IMR-90 (cell line): Measurements from ENCODE around the gene SLC35E3. TPM values are rescaled to one million over a fixed set of nuclear protein-coding genes. Genes with fewer than 3 reads are reported as not detected.

ENCODE experiments used
- ATAC-seq: fragments of 200-7000 bp; cut with Tn5 transposase; 2 replicates; pipeline ENCODE4 v1.9.1; 2020; ENCODE audit warnings: low read depth, mild to moderate bottlenecking, moderate library complexity
- BruUV-seq: library from RNA; stranded (reverse); fragments of 400-500 nt; replicated peaks from 2 replicates; lab custom pipeline; 2021; lab: Mats Ljungman, UMichigan
- CTCF ChIA-PET: fragments of 300-600 bp; formaldehyde crosslinking; extraction: SDS; loops from one replicate; lab custom pipeline; 2021; ENCODE audit warnings: antibody characterized with exemption; lab: Yijun Ruan, JAX
- POLR2A ChIA-PET: fragments of 300-600 bp; sonication (Branson Sonifier 250); formaldehyde crosslinking; loops from one replicate; lab custom pipeline; 2022; ENCODE audit warnings: antibody characterized with exemption; ENCODE audit not compliant: unreplicated experiment; lab: Charles Lee
- DNase-seq: peaks from one replicate; pipeline ENCODE4 v3.0.0; 2013
- H2AFZ ChIP-seq: replicated peaks from 2 replicates; pipeline ENCODE3; 2013; ENCODE audit warnings: low read length, mild to moderate bottlenecking; ENCODE audit not compliant: poor library complexity
- H2AK5ac ChIP-seq: 2 replicates; pipeline ENCODE4 v1.6.1; 2013; ENCODE audit warnings: low read depth, low read length, inconsistent platforms
- H2AK9ac ChIP-seq: replicated peaks from 2 replicates; pipeline ENCODE3; 2013; ENCODE audit warnings: mild to moderate bottlenecking, low read depth, low read length, moderate library complexity; ENCODE audit not compliant: poor library complexity
- H2BK120ac ChIP-seq: 2 replicates; pipeline ENCODE4 v1.6.1; 2013; ENCODE audit warnings: low read depth, low read length, inconsistent platforms
- H2BK15ac ChIP-seq: 3 replicates; pipeline ENCODE4 v1.6.1; 2013; ENCODE audit warnings: low read depth, low read length, inconsistent platforms
- H2BK20ac ChIP-seq: 2 replicates; pipeline ENCODE4 v1.6.1; 2013; ENCODE audit warnings: low read depth, mild to moderate bottlenecking, inconsistent platforms, low read length, moderate library complexity
- H2BK5ac ChIP-seq: 2 replicates; pipeline ENCODE4 v1.6.1; 2013; ENCODE audit warnings: mild to moderate bottlenecking, low read depth, low read length, inconsistent platforms; ENCODE audit not compliant: poor library complexity, severe bottlenecking
- H3K14ac ChIP-seq: replicated peaks from 2 replicates; pipeline ENCODE4 v1.6.1; 2013; ENCODE audit warnings: low read depth, low read length, inconsistent platforms
- H3K18ac ChIP-seq: 2 replicates; pipeline ENCODE4 v1.6.1; 2013; ENCODE audit warnings: low read depth, low read length, control low read depth
- H3K23ac ChIP-seq: 2 replicates; pipeline ENCODE4 v1.6.1; 2013; ENCODE audit warnings: low read depth, low read length, inconsistent platforms
- H3K27ac ChIP-seq: 2 replicates; pipeline ENCODE4 v1.5.1; 2013; ENCODE audit warnings: mild to moderate bottlenecking, control low read depth, low read length; ENCODE audit not compliant: insufficient read depth
- H3K27me3 ChIP-seq: 2 replicates; pipeline ENCODE4 v1.6.1; 2013; ENCODE audit warnings: low read length; ENCODE audit not compliant: control insufficient read depth, insufficient read depth
- H3K36me3 ChIP-seq: 2 replicates; pipeline ENCODE4 v1.6.1; 2013; ENCODE audit warnings: low read length, mixed read lengths; ENCODE audit not compliant: control insufficient read depth, insufficient read depth
- H3K4ac ChIP-seq: 2 replicates; pipeline ENCODE4 v1.6.1; 2013; ENCODE audit warnings: low read depth, low read length, inconsistent platforms
- H3K4me1 ChIP-seq: 2 replicates; pipeline ENCODE4 v1.6.1; 2013; ENCODE audit warnings: low read length, mixed read lengths; ENCODE audit not compliant: control insufficient read depth, insufficient read depth
- H3K4me2 ChIP-seq: 2 replicates; pipeline ENCODE4 v1.6.1; 2013; ENCODE audit warnings: low read depth, mild to moderate bottlenecking, control low read depth, low read length, moderate library complexity
- H3K4me3 ChIP-seq: 2 replicates; pipeline ENCODE4 v1.5.1; 2013; ENCODE audit warnings: low read depth, mild to moderate bottlenecking, control low read depth, low read length, moderate library complexity; ENCODE audit not compliant: insufficient read depth
- H3K56ac ChIP-seq: 2 replicates; pipeline ENCODE4 v1.6.1; 2013; ENCODE audit warnings: low read length, inconsistent platforms; ENCODE audit not compliant: insufficient read depth; ENCODE audit errors: extremely low read depth
- H3K79me1 ChIP-seq, 2 experiments: 2 replicates each; pipeline ENCODE4 v1.6.1; 2013; ENCODE audit warnings: low read length in 2 of 2, inconsistent platforms in 1 of 2, low read depth in 1 of 2
- H3K9ac ChIP-seq: 2 replicates; pipeline ENCODE4 v1.6.1; 2013; ENCODE audit warnings: low read depth, low read length, control low read depth
- H3K9me1 ChIP-seq: 2 replicates; pipeline ENCODE4 v1.6.1; 2013; ENCODE audit warnings: low read length, inconsistent platforms; ENCODE audit not compliant: insufficient read depth
- H3K9me3 ChIP-seq: 2 replicates; pipeline ENCODE4 v1.6.1; 2013; ENCODE audit warnings: low read length; ENCODE audit not compliant: control insufficient read depth, insufficient read depth
- H4K20me1 ChIP-seq: 2 replicates; pipeline ENCODE4 v1.6.1; 2013; ENCODE audit warnings: low read length, inconsistent platforms; ENCODE audit not compliant: insufficient read depth
- H4K5ac ChIP-seq: 2 replicates; pipeline ENCODE4 v1.6.1; 2013; ENCODE audit warnings: mild to moderate bottlenecking, low read depth, low read length, control low read depth
- H4K8ac ChIP-seq, 2 experiments: 2 replicates each; pipeline ENCODE4 v1.6.1; 2013; ENCODE audit warnings: low read depth in 2 of 2, low read length in 2 of 2, control low read depth in 1 of 2, inconsistent platforms in 1 of 2
- H4K91ac ChIP-seq: 2 replicates; pipeline ENCODE4 v1.6.1; 2013; ENCODE audit warnings: low read depth, low read length, inconsistent platforms; ENCODE audit not compliant: insufficient read depth
- BHLHE40 ChIP-seq: fragments of 150-350 bp; IDR thresholded peaks from 2 replicates; pipeline ENCODE4 v1.6.1; 2016; ENCODE audit warnings: mild to moderate bottlenecking, low read depth, low read length
- CHD1 ChIP-seq: IDR thresholded peaks from 2 replicates; pipeline ENCODE4 v1.6.1; 2012; ENCODE audit warnings: low read depth, low read length, improper control_type of control experiment
- CTCF ChIP-seq: conservative IDR thresholded peaks from 2 replicates; pipeline ENCODE4 v1.5.1; 2012; ENCODE audit warnings: mild to moderate bottlenecking, low read depth, low read length, improper control_type of control experiment
- ELK1 ChIP-seq: fragments of 150-350 bp; IDR thresholded peaks from 2 replicates; pipeline ENCODE4 v1.6.1; 2016; ENCODE audit warnings: low read depth, mild to moderate bottlenecking, low read length, moderate library complexity, borderline replicate concordance
- FOS ChIP-seq: fragments of 150-350 bp; IDR thresholded peaks from 2 replicates; pipeline ENCODE4 v1.6.1; 2016; ENCODE audit warnings: low read depth, low read length
- MAFK ChIP-seq: IDR thresholded peaks from 2 replicates; pipeline ENCODE4 v1.6.1; 2012; ENCODE audit warnings: low read depth, low read length, improper control_type of control experiment
- MAZ ChIP-seq: IDR thresholded peaks from 2 replicates; pipeline ENCODE4 v1.6.1; 2012; ENCODE audit warnings: low read depth, mild to moderate bottlenecking, low read length, improper control_type of control experiment, moderate library complexity, borderline replicate concordance
- MXI1 ChIP-seq: IDR thresholded peaks from 2 replicates; pipeline ENCODE4 v1.6.1; 2012; ENCODE audit warnings: low read depth, mild to moderate bottlenecking, low read length, moderate library complexity, borderline replicate concordance
- NFE2L2 ChIP-seq: fragments of 150-350 bp; IDR thresholded peaks from 2 replicates; pipeline ENCODE4 v1.6.1; 2016; ENCODE audit warnings: low read depth, mild to moderate bottlenecking, low read length
- POLR2A ChIP-seq: IDR thresholded peaks from 2 replicates; pipeline ENCODE4 v1.6.1; 2012; ENCODE audit warnings: mild to moderate bottlenecking, low read depth, low read length
- RAD21 ChIP-seq: IDR thresholded peaks from 2 replicates; pipeline ENCODE4 v1.6.1; 2012; ENCODE audit warnings: low read length, improper control_type of control experiment
- RCOR1 ChIP-seq: IDR thresholded peaks from 2 replicates; pipeline ENCODE4 v1.6.1; 2012; ENCODE audit warnings: mild to moderate bottlenecking, low read length, improper control_type of control experiment; ENCODE audit not compliant: insufficient replicate concordance
- RFX5 ChIP-seq: IDR thresholded peaks from 2 replicates; pipeline ENCODE4 v1.8.0; 2012; ENCODE audit warnings: low read depth, mild to moderate bottlenecking, low read length, moderate library complexity
- SMC3 ChIP-seq: fragments of 150-350 bp; IDR thresholded peaks from 2 replicates; pipeline ENCODE4 v1.6.1; 2016; ENCODE audit warnings: low read depth, mild to moderate bottlenecking, antibody characterized with exemption, low read length, moderate library complexity
- USF2 ChIP-seq: fragments of 150-350 bp; IDR thresholded peaks from 2 replicates; pipeline ENCODE4 v1.6.1; 2017; ENCODE audit warnings: mild to moderate bottlenecking, antibody characterized with exemption, low read length, low read depth
- WGBS, 2 experiments: methylation state at CpG; one replicate each; pipeline versions ENCODE4 v1.1.5 to v1.1.7; 2013; ENCODE audit warnings: missing lambda C conversion rate in 2 of 2; ENCODE audit not compliant: insufficient read length in 1 of 2; ENCODE audit errors: extremely low coverage in 2 of 2; 5-methylcytosine and 5-hydroxymethylcytosine counted together
- dilution Hi-C: fragments of 300-500 bp; cut with HindIII; formaldehyde crosslinking; loops from one replicate; pipeline ENCODE4 v1.14.3; 2018; ENCODE audit warnings: low sequenced_read_pairs; ENCODE audit not compliant: unreplicated experiment
- in situ Hi-C: fragments of 300-500 bp; cut with MboI; formaldehyde crosslinking; loops from 3 replicates; pipeline ENCODE4 v1.14.3; 2019; ENCODE audit warnings: low sequenced_read_pairs, inconsistent platforms, mixed read lengths
- intact Hi-C: fragments of 100-400 bp; cut with micrococcal nuclease; formaldehyde crosslinking; loops from 2 replicates; pipeline ENCODE4 v1.10.0; 2022
- polyA plus RNA-seq, 3 experiments: library from polyadenylated mRNA; depleted of rRNA; stranded (reverse); fragments of >200 nt; gene quantifications; 2 replicates each; pipeline ENCODE4 v1.2.3, GENCODE V29; 2012; ENCODE audit warnings: low replicate concordance in 1 of 3
- total RNA-seq: library from RNA; depleted of rRNA; stranded (reverse); fragments of >200 nt; gene quantifications from 2 replicates; pipeline ENCODE4 v1.2.3, GENCODE V29; 2012

The SLC35E3 gene
- total and polyA plus RNA-seq, 2 of the 4 experiments (the other 2 are of a cell fraction), result 3.6 to 5.1 TPM

- Histone ChIP-seq H3K9me3 (no peaks in the 10 kb centered on the region), H3K18ac (no peak overlapping the region), H4K5ac (no peak overlapping the region), H4K8ac (no peak overlapping the region), H3K23ac (0 out of 2 replicates have a peak overlapping the region, but pooled peaks have one; percentile 4), H3K36me3 (peaks cover 50% of the 10 kb centered on the region), H3K79me1 (peaks cover 25 to 27% of the 10 kb centered on the region in 2 experiments), H2BK20ac (no peak overlapping the region), H2AK5ac (0 out of 2 replicates have a peak overlapping the region, but pooled peaks have one; percentile 35), H2BK15ac (no peak overlapping the region), H3K27me3 (no peaks in the 10 kb centered on the region), H4K91ac (no peak overlapping the region), H3K9me1 (peaks cover 4% of the 10 kb centered on the region), H3K27ac (no peak overlapping the region), H2AFZ (no peak overlapping the region), H3K9ac (no peak overlapping the region), H3K4me1 (peaks cover 6% of the 10 kb centered on the region; the same call in 1 of the 2 replicates), H2BK120ac (no peak overlapping the region), H3K4ac (no peak overlapping the region; the same call in 1 of the 2 replicates), H4K20me1 (peaks cover 46% of the 10 kb centered on the region), H2BK5ac (no peak overlapping the region), H3K4me2 (no peak overlapping the region), H3K4me3 (no peak overlapping the region), H3K14ac (no peak overlapping the region), H3K56ac (no peak overlapping the region), H2AK9ac (no peak overlapping the region)
- in situ Hi-C loops (loop anchor here (25.0 kb wide), 1 partner anchor 762 kb away; the partner anchor contains the start of gene CCT2), intact Hi-C loops (no loop called here), dilution Hi-C loops (no loop called here)
- POLR2A ChIA-PET, result no interaction called here
- CTCF ChIA-PET, result no interaction called here
- no TSS peak for BruUV-seq
- no peak for DNase-seq
- WGBS, 2 experiments, result 95% methylated on average over 4 of the region's 11 CpGs; no CpG with 5 or more reads in 1 of the 2 experiments
- no peak for ATAC-seq
- TF ChIP-seq SMC3 (no peak), FOS (no peak), POLR2A (no peak), CTCF (no peak), MAFK (no peak), MAZ (no peak), CHD1 (no peak), NFE2L2 (no peak), USF2 (no peak), ELK1 (no peak), RFX5 (no peak), RCOR1 (no peak), BHLHE40 (no peak), RAD21 (no peak), MXI1 (no peak)
Measured at GRCh38 chr12:68825569-68826217, 79.7 kb downstream of the SLC35E3 start.
